CD4-positive, alpha-beta T cell treated with Interferon alpha-2 for 1 hour (primary cell): ENCODE measurements around the gene TUBB1.
"Not testable (repeated sequence)": the region's sequence is repeated elsewhere in the genome, so short reads cannot be mapped to it uniquely, and the experiment has no call there.

Experiments
- DNase-seq, 2 donors: peaks; one replicate each; pipeline ENCODE4 v3.0.0-alpha.2; 2020 to 2022

The TUBB1 gene

GRCh38 chr20:59019217-59019616, at the start of gene TUBB1:
TSS of gene TUBB1 (plus strand) at chr20:59019429. CDS start at chr20:59019523, 94 bp downstream.
- DNase-seq = no peak

DNA sequence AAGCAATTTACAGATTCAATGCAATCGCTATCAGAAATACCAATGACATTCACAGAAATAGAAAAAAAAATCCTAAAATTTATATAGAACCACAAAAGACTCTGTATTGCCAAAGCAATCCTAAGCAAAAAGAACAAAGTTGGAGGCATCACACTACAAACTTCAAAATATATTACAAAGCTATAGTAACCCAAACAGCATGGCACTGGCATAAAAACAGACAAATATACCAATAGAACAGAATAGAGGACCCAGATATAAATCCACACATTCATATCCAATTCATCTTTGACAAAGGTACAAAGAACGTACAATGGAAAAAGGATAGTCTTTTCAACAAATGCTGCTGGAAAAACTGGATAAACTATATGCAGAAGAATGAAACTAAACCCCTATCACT, 49.8 kb upstream of the TUBB1 start:
- DNase-seq = no peak

- DNase-seq = no peak
Measured at GRCh38 chr20:58970146-58970545, 49.1 kb upstream of the TUBB1 start.

GRCh38 chr20:58971429-58971828, 47.8 kb upstream of the TUBB1 start:
- DNase-seq = no peak

- no peak for DNase-seq
Measured at GRCh38 chr20:58973179-58973578, 46.0 kb upstream of the TUBB1 start.

DNA sequence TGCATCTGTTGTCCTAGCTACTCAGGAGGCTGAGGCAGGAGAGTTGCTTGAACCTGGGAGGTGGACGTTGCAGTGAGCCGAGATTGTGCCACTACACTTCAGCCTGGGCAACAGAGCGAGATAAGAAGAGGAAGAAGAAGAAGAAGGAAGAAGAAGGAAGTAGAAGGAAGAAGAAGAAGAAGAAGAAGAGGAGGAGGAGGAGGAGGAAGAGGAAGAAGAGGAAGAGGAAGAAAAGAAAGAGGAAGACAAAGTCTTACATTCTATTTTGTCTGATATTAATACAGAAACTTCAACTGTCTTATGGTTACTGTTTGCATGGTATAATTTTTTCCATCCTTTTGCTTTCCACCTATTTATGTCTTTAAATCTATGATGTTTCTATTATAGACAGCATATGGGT, 45.4 kb upstream of the TUBB1 start:
- DNase-seq = no peak

- no peak for DNase-seq
Measured at GRCh38 chr20:58975353-58975752, 43.9 kb upstream of the TUBB1 start.

DNA sequence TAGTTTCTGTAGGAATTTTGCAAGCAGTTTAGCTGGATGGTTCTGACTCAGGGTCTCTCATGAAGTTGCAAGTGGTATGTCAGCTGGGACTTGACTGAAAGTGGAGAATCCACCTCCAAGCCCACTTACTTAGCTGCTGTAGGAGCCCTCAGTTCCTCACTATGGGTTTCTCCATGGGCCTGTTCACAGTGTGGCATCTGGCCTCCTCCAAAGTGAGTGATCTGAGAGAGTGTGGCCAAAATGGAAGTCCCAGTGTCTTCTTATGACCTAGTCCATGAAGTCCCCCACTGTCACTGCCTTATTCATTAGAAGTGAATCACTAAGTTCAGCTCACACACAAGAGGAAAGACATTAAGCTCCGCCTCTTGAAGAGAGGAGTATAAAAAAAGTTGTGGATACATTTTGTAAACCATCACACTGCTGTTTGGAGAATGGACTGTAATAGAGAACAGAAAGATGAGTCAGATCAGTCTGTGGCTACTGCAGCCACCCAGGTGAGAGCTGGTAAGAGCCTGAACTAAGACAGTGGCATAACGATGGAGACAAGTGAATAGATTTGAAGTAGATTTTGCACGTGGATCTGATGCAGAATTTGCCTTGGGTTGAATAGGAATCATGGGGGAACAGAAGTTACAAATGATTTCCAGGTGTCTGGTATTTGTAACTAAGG, 43.0 kb upstream of the TUBB1 start:
- DNase-seq = no peak

DNA sequence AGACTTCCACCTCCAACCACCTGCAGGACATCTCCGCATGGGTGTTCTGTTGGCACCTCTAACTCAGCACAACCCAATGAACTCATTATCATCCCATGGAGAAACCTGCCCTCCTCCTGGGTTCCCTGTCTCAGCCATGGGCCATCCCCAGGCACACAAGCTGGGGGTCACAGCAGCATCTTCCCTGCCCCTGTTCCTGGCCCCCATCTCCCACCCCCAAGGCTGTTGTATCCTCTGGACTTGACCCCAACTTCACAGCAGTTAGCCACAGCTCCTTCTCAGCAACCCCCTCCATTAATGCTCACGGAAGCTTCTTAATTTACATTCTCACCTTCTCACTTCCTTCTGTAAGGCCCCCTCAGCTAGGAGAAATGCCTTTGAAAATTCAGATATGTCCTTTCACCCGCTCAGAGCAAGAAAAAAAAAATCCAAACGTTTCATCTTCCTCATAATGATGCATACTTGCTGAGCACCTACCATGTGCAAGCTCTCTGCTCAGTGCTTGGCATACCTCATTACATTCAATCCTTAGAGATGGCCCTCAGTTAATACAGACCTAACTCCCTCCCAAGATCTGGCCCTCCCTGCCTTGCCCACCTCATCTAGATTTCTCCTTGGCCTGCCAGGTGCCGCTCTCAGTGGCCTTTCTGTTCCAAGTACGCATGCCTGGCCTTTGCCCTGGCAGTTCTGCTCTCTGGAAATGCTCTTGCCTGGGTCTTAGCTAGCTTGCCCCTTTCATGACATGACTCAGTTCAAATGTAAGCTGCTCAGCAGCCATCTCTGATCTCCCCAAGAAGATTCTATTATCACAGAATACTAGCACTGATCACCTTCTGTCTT, 40.7 kb upstream of the TUBB1 start:
- no peak for DNase-seq

GRCh38 chr20:58980711-58981627, 38.3 kb upstream of the TUBB1 start, which contains the start of gene NELFCD:
TSS of gene NELFCD (plus strand) at chr20:58981256. CDS start at chr20:58981310, 54 bp downstream.
- peak; percentile 86 to 91 for DNase-seq

GRCh38 chr20:58981628-58982364, 37.4 kb upstream of the TUBB1 start:
- DNase-seq = peak in 1 of 2 donors; percentile 23

DNA sequence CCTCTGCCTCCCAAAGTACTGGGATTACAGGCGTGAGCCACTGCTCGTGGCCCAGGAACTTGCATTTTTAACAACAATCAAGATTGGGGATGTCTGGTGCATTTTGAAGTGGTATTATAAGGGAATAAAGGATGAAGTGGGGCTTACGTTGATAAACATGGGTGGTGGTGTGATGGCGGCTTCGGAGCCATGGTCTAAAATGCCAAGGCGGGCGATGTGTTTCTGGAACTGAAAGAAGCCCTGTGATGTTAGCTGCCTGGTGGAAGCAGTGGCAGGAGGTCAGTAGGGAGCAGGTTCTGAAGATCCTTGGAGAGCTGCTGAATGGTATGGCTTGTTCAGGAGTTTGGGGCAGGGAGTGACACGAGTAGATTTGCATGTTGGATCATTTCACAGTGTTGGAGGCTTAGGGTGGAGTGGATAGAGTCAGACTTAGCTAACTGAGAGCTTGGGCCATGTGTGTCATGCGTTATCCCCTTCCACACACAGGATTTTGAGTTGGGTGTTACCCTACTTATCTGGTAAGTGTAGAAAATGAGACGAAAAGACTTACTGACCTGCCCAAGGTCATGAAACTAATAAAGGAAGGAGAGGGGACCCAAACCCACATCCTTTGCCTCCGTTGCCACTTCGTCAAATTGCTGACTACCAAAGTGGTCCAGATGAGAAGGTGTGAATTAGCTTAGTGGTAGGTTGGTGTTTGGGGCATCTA, 36.7 kb upstream of the TUBB1 start:
- peak in 1 of 2 donors; percentile 60 for DNase-seq

- not testable (repeated sequence) for DNase-seq
Measured at GRCh38 chr20:58983115-58983468, 36.1 kb upstream of the TUBB1 start.

DNA sequence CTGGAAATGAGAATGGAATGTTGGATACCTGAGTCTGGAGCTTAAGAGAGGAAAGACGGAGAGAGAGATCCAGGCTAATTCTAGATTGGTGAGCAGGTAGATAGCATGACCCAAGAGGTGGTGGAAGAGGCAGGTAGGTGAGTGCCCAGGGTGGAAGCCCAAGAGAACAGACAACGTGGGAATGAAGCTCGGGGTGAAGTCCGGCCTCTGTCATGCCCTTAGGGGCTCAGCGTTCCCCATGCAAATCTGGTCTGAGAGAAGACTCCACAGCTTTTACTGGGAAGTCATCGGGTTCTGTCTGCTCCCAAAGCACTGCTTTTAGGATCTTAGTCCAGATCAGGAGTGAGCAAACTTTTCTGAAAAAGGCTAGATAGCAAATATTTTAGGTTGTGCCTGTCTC, 34.5 kb upstream of the TUBB1 start:
- no peak for DNase-seq

DNA sequence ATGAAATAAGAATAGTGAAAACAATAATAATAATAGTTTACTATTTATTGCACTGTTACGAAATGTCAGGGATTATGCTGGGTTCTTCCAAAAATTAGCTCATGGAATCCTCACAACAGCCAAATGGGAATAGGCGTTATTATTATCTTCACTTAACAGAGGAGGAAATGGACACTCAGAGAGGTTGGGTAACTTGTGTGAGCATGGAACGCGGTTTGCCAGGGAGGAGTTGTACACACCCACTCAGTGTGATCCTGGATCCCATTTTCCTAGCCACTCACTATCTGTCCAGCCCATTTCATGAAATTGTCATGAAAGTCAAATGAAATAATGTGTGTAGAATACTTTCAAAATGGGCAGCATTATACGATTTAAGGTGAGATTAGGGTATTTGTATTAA, 33.6 kb upstream of the TUBB1 start:
- DNase-seq = no peak

- no peak for DNase-seq
Measured at GRCh38 chr20:58986286-58986967, 32.8 kb upstream of the TUBB1 start.

DNA sequence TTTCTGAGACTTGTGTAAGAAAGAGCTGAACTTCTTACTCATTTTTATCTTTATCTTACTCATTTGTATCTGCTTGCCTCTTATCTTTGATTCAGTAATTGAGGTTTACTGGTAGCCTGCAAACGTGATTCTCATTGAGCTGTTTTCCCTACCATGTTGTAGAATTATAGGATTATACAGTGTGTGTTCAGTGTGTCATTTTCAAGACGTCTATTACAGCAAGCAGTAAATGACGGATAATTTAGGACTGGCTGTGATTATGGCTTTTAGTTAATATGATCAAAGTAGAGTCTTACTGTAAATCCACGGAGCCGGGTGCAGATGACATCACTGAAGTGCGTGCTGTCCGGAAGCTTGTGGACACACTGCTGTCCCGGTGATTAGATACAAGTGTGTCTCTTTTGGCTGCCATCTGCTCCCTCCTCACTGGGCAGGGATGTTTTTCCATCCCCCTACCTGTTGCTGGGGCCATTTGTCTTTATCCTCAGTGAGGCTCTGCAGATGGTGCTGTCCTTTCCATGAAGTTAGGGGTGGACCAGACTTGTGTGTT, 32.2 kb upstream of the TUBB1 start:
- DNase-seq = no peak

GRCh38 chr20:58987790-58988564, 31.3 kb upstream of the TUBB1 start:
- DNase-seq = no peak

DNA sequence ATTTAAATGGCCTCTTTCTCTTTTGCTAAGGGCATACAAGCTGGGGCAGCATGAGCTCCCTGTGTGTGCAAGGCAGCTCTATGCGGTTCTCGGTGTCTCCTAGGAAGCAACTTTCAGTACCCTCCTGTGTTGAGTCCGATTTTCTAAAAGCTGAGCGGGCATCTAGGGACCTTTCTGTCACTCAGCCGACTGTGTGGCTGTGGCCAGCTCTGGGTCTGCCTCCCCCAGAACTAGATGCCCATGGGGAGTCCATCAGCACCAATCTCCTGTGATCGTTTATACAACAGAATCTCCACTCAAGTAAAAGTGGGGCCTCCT, 30.7 kb upstream of the TUBB1 start:
- DNase-seq = no peak

- DNase-seq = no peak
Measured at GRCh38 chr20:58989196-58989595, 30.0 kb upstream of the TUBB1 start.
